Measurements from ENCODE around the gene DGCR2.

- TF ChIP-seq FOXM1 (IDR thresholded peaks at IDR 0.05; ENCODE audit: borderline replicate concordance) (no peak), ARNT (IDR thresholded peaks at IDR 0.05) (no peak), ELF4 (IDR thresholded peaks at IDR 0.05) (no peak), FOXK2 (IDR thresholded peaks at IDR 0.05) (no peak), TARDBP (IDR thresholded peaks at IDR 0.05) (no peak), PKNOX1 (IDR thresholded peaks at IDR 0.05) (no peak), LEF1 (IDR thresholded peaks at IDR 0.05; ENCODE audit: borderline replicate concordance) (no peak), FOXA1 (IDR thresholded peaks at IDR 0.05) (no peak), BHLHE40 (IDR thresholded peaks at IDR 0.05; ENCODE audit: borderline replicate concordance) (no peak), NFRKB (IDR thresholded peaks at IDR 0.05) (no peak)
Measured at GRCh38 chr22:19019029-19019678, 103.1 kb downstream of the DGCR2 start.

Measured in HEK293T (cell line).